ENCODE data around the gene ABCA5. TPM values are rescaled to one million over a fixed set of nuclear protein-coding genes. Genes with fewer than 3 reads are reported as not detected.
"Not testable (repeated sequence)": the region's sequence is repeated elsewhere in the genome, so short reads cannot be mapped to it uniquely, and the experiment has no call there.

The ABCA5 gene
- total RNA-seq, 1 experiment from 2014 or later: 13.3 TPM

DNA sequence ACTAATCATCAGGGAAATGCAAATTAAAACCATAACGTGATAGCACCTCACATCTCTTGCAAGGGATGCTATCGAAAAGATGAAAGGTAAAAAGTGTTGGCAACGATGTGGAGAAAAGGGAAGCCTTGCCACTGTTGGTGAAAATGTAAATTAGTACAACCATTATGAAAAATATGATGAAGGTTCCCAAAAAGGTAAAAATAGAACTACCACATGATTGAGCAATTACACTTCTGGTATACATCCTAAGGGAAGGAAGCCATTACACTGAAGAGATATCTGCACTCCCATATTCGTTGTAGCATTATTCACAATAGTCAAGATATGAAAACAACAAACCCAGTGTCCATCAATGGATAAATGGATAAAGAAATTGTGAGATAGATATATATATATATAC is 119.8 kb downstream of the ABCA5 start:
- Histone ChIP-seq H3K4me3 (ENCODE audit: low read depth in 2 of 2, low read length in 2 of 2) (no peak overlapping the region), H3K27ac (ENCODE audit: low read length) (no peak overlapping the region), H3K9me3 (ENCODE audit: control insufficient read depth, insufficient read depth, low read depth, low read length) (no peaks in the 10 kb centered on the region), H3K36me3 (ENCODE audit: control insufficient read depth, insufficient read depth, low read length) (no peaks in the 10 kb centered on the region), H3K4me1 (ENCODE audit: control insufficient read depth, insufficient read depth, low read length) (no peaks in the 10 kb centered on the region), H3K27me3 (ENCODE audit: control insufficient read depth, insufficient read depth, low read length) (no peaks in the 10 kb centered on the region)
- ATAC-seq (no peak), DNase-seq (ENCODE audit: low read depth, low spot score) (no peak)
- in situ Hi-C loops (cut with HindIII; ENCODE audit: low pct_unique_long_range_greater_than_20kb, low sequenced_read_pairs): no loop called here
- POLR2A ChIA-PET: no interaction called here
- BruUV-seq (replicated peaks): no TSS peak
- intact Hi-C loops (cut with micrococcal nuclease; ENCODE audit: unreplicated experiment): no loop called here
- CTCF ChIA-PET: interaction anchor here (0.6 kb wide), 1 partner anchor 77 kb away, joined by 3 read pairs; no protein-coding TSS in a partner anchor
- TF ChIP-seq, protein P1, sequence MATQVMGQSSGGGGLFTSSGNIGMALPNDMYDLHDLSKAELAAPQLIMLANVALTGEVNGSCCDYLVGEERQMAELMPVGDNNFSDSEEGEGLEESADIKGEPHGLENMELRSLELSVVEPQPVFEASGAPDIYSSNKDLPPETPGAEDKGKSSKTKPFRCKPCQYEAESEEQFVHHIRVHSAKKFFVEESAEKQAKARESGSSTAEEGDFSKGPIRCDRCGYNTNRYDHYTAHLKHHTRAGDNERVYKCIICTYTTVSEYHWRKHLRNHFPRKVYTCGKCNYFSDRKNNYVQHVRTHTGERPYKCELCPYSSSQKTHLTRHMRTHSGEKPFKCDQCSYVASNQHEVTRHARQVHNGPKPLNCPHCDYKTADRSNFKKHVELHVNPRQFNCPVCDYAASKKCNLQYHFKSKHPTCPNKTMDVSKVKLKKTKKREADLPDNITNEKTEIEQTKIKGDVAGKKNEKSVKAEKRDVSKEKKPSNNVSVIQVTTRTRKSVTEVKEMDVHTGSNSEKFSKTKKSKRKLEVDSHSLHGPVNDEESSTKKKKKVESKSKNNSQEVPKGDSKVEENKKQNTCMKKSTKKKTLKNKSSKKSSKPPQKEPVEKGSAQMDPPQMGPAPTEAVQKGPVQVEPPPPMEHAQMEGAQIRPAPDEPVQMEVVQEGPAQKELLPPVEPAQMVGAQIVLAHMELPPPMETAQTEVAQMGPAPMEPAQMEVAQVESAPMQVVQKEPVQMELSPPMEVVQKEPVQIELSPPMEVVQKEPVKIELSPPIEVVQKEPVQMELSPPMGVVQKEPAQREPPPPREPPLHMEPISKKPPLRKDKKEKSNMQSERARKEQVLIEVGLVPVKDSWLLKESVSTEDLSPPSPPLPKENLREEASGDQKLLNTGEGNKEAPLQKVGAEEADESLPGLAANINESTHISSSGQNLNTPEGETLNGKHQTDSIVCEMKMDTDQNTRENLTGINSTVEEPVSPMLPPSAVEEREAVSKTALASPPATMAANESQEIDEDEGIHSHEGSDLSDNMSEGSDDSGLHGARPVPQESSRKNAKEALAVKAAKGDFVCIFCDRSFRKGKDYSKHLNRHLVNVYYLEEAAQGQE (IDR thresholded peaks at IDR 0.05; ENCODE audit: insufficient read depth in 1 of 2, low read depth in 2 of 2, low read length in 1 of 2): no peak
- TF ChIP-seq SIN3A (IDR thresholded peaks at IDR 0.05; ENCODE audit: borderline replicate concordance, insufficient read depth, low read depth, low read length) (no peak), POLR2AphosphoS5 (IDR thresholded peaks at IDR 0.05; ENCODE audit: low read depth, low read length) (no peak), TCF7L2 (IDR thresholded peaks at IDR 0.05; ENCODE audit: low read depth, low read length) (no peak)
- TF ChIP-seq, protein P2, sequence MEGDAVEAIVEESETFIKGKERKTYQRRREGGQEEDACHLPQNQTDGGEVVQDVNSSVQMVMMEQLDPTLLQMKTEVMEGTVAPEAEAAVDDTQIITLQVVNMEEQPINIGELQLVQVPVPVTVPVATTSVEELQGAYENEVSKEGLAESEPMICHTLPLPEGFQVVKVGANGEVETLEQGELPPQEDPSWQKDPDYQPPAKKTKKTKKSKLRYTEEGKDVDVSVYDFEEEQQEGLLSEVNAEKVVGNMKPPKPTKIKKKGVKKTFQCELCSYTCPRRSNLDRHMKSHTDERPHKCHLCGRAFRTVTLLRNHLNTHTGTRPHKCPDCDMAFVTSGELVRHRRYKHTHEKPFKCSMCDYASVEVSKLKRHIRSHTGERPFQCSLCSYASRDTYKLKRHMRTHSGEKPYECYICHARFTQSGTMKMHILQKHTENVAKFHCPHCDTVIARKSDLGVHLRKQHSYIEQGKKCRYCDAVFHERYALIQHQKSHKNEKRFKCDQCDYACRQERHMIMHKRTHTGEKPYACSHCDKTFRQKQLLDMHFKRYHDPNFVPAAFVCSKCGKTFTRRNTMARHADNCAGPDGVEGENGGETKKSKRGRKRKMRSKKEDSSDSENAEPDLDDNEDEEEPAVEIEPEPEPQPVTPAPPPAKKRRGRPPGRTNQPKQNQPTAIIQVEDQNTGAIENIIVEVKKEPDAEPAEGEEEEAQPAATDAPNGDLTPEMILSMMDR (IDR thresholded peaks at IDR 0.05): no peak

DNA sequence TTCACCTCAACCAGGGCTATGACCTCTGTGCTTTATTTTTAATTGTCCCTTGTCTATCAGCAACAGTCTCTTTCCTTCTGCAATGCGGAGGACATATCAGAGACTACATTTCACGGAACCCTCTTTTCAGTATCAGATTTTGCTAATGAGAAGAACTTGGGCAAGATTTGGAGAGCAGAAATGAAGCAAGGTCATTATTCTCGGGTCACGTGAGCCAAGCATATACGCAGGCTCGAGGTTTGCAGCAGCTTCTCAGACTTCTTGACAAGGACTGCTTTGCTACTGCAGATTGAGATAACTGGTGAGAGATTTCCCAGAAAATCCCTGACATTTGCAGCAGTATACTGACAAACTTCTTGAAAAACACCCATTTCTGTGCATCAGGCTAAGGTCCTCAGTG is 128.7 kb downstream of the ABCA5 start:
- Histone ChIP-seq H3K4me3 (ENCODE audit: low read depth in 2 of 2, low read length in 2 of 2) (no peak overlapping the region), H3K9me3 (ENCODE audit: control insufficient read depth, insufficient read depth, low read depth, low read length) (no peaks in the 10 kb centered on the region), H3K36me3 (ENCODE audit: control insufficient read depth, insufficient read depth, low read length) (no peaks in the 10 kb centered on the region), H3K4me1 (ENCODE audit: control insufficient read depth, insufficient read depth, low read length) (no peaks in the 10 kb centered on the region), H3K27ac (ENCODE audit: low read length) (no peak overlapping the region), H3K27me3 (ENCODE audit: control insufficient read depth, insufficient read depth, low read length) (no peaks in the 10 kb centered on the region)
- in situ Hi-C loops (cut with HindIII; ENCODE audit: low pct_unique_long_range_greater_than_20kb, low sequenced_read_pairs): no loop called here
- intact Hi-C loops (cut with micrococcal nuclease; ENCODE audit: unreplicated experiment): no loop called here
- TF ChIP-seq SIN3A (IDR thresholded peaks at IDR 0.05; ENCODE audit: borderline replicate concordance, insufficient read depth, low read depth, low read length): no peak
- TF ChIP-seq, protein P1 (IDR thresholded peaks at IDR 0.05; ENCODE audit: insufficient read depth in 1 of 2, low read depth in 2 of 2, low read length in 1 of 2): no peak
- TF ChIP-seq, protein P2 (IDR thresholded peaks at IDR 0.05): no peak
- TF ChIP-seq POLR2AphosphoS5 (IDR thresholded peaks at IDR 0.05; ENCODE audit: low read depth, low read length): no peak
- TF ChIP-seq TCF7L2 (IDR thresholded peaks at IDR 0.05; ENCODE audit: low read depth, low read length): no peak
- ChIA-PET POLR2A (no interaction called here), CTCF (no interaction called here)
- BruUV-seq (replicated peaks): no TSS peak
- DNase-seq (ENCODE audit: low read depth, low spot score) (no peak), ATAC-seq (no peak)

DNA sequence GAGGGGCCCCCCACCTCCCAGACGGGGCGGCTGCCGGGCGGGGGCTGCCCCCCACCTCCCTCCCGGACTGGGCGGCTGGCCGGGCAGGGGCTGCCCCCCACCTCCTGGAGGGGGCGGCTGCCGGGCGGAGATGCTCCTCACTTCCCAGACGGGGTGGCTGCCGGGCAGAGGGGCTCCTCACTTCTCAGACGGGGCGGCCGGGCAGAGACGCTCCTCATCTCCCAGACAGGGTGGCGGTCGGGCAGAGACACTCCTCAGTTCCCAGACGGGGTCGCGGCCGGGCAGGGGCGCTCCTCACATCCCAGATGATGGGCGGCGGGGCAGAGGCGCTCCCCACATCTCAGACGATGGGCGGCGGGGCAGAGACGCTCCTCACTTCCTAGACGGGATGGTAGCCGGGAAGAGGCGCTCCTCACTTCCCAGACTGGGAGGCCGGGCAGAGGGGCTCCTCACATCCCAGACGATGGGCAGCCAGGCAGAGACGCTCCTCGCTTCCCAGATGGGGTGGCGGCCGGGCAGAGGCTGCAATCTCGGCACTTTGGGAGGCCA is 130.8 kb downstream of the ABCA5 start:
- H3K4me3 ChIP-seq (ENCODE audit: low read depth in 2 of 2, low read length in 2 of 2); POLR2A ChIA-PET; H3K27ac ChIP-seq (ENCODE audit: low read length); in situ Hi-C loops (cut with HindIII; ENCODE audit: low pct_unique_long_range_greater_than_20kb, low sequenced_read_pairs); BruUV-seq (replicated peaks); H3K9me3 ChIP-seq (ENCODE audit: control insufficient read depth, insufficient read depth, low read depth, low read length); ATAC-seq; DNase-seq (ENCODE audit: low read depth, low spot score); H3K27me3 ChIP-seq (ENCODE audit: control insufficient read depth, insufficient read depth, low read length); CTCF ChIA-PET; H3K4me1 ChIP-seq (ENCODE audit: control insufficient read depth, insufficient read depth, low read length); intact Hi-C loops (cut with micrococcal nuclease; ENCODE audit: unreplicated experiment); H3K36me3 ChIP-seq (ENCODE audit: control insufficient read depth, insufficient read depth, low read length): not testable (repeated sequence)
